ENCODE results near the gene BANK1.

BANK1 gene

DNA sequence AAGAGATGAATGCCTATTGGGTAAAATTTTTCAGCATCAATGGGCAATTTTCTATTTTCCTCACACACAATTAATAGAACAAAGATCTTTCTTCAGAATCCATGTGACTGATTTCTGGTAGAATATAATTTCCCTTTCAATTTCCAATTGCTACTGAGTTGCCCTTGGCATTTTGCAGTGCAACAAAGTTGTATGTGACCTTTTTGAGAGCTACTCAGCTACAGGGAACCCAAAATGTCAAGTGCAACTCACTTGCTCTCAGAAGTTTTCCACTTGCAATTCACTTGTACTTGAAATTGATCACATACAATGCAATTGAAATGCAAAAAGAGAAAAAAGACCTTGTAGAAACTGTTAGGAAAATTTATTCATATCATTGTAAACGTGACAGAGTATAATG, 245.5 kb downstream of the BANK1 start:
- DNase-seq (ENCODE audit: low read depth) = no peak

DNA sequence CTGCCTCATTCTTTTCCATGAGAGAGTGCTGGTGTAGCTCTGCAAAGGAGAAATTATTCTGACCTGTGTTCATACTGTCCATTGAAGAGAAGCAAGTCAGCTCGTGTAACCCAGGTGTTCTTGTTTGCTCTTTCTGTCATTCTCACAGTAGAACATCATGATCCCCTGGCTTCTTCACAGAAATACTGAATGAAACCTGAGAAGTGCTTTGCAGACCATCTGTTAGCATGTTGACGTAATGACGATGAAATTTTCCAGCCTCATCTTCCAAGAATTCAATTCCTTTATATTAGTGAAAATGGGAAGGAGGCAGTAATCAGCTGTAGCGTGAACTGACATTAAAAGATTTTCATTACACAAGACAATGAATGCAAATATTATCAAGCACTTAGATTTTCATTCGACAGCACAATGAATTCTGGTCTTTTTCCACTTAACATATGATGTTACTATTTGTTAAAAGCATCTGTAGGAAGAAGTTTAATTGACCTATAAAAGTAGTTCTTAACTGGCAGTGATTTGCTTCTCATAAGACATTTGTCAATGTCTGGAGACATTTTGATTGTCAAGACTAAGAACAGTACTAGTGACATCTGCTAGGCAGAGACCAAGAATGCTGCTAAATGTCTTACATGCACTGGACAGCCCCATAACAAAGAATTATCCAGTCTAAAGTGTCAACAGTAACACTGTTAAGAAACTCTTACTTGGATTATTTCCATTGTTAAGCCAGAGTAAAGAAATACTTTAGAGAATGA, 246.3 kb downstream of the BANK1 start:
- DNase-seq (ENCODE audit: low read depth) = no peak

DNA sequence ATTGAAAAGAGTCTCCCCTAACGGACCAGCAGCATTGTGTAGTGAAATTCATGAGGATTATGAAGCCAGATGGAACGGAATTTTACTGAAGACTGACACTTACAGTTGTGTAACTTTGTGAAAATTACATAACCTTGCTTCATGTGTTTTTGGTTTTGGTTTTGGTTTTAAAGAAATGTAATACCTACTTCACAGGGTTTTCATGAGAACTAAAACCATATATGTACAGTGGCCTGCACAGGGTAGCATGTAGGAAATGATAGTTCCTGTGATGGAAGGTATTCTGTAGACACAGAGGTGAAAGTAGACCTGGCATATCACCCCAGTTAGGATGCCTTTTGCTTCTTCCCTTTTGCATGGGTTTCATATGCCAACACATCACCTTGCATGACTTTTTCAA, 247.0 kb downstream of the BANK1 start:
- no peak for DNase-seq (ENCODE audit: low read depth)

DNA sequence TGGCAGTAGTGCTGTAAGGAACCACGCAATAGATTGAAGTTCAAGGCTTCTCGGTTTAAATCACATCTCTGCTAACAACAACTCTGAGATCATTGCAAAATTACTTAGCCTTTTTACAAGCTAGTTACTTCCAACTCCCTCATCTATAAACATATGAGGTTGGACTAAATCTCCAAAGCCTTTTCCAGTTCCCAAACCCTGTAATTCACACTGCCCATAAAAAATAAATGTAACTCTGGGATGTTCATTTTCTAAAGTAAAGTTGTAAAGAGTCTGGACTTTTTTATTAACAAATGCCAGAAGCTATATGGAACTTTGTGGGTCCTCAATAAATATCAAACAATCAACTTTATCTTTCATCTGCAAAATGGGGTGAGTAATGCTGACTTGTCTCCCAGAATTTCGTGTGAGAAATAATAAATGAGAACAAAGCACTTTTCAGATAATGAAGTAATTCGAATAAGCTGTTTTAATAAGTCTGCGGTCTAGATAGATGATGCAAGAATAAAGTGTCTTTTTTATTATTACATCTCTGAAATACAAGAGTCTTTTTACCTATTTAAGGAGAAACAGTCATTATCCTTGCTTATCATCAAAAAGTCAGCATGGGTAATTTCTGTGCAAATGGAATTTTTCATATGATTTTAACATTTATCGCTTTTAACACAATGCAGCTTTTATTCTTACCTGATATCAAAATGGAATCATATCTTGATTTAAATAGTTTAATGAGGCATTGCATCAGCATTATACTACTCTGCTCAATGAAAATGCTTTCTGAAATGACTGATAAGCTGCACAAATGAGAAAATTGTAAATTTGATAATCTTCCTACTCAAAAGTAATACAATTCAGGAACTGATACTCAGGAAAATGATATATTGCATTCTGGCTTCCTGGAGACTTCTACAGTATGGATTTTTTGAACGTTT, 252.6 kb downstream of the BANK1 start:
- no peak for DNase-seq (ENCODE audit: low read depth)

DNA sequence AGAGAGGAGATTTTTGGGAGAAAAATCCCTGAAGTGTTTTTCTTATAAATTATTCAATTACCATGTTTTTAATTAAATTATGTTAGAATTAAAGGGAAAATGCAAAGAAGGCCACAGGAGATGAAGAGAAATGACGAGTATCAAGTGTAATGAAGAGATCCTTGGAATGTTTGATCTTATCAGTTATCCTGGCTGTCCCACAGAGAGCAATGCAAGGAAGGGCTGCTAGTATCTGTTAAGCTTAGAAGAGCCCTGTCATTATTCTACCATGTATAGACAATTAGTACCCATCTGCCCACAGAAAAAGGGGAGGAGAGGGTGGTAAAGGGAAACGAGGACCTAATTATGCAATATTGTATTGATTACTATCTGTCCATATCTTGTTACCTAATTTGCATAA, 257.1 kb downstream of the BANK1 start:
- DNase-seq (ENCODE audit: low read depth) = no peak

DNA sequence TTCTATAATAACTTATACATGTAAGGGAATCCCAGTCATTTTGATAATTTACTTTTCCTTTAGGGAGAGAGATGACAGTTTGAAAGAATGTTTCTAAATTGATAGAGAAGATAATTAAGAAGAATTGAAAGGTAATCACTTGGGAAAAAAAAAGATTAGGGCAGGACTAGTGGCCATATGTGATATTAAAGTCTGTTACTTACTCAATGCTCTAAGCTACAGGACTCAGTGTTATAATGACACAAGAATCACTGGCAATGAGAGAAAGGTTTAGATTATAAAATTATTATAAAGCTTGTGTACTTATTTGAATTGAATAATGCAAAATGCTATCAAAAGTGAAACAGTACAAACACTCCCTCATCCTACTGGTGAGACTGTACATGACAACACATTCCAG, 265.3 kb downstream of the BANK1 start:
- DNase-seq (ENCODE audit: low read depth) = no peak

DNA sequence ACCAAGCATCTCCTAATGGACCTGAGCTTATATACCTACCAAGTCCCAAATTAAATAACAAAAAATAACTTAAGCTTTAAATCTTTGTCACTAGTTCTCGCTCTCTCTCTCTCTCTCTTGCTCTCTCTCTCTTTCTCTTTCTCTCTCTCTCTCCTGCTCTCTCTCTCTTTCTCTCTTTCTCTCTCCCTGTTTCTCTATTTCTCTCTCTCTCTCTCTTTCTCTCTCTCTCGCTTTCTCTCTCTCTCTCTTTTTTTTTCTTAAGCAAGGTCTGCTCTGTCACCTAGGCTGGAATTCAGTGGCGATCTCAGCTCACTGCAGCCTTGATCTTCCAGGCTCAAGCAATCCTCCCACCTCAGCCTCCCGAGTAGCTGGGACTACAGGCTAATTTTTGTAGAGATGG, 266.6 kb downstream of the BANK1 start:
- DNase-seq (ENCODE audit: low read depth) = no peak

DNA sequence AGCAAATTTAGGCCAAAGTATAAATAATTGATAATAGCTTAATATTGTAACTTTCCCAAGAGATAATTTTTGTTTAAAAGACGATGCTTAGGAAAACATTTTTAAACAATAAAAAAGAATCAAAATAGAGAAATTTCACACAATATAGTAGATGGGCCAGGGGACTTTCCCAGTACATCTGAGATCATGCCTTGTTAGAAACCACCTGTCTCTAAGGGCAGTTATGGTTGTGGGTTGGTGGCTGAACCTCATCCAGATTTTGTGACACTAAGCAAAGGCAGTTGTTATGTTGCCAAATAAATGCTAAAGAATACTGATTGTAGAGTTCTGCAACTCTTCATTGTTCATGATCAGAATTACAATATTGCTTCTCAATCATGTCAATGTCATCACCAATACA, 270.6 kb downstream of the BANK1 start:
- DNase-seq (ENCODE audit: low read depth) = no peak

DNA sequence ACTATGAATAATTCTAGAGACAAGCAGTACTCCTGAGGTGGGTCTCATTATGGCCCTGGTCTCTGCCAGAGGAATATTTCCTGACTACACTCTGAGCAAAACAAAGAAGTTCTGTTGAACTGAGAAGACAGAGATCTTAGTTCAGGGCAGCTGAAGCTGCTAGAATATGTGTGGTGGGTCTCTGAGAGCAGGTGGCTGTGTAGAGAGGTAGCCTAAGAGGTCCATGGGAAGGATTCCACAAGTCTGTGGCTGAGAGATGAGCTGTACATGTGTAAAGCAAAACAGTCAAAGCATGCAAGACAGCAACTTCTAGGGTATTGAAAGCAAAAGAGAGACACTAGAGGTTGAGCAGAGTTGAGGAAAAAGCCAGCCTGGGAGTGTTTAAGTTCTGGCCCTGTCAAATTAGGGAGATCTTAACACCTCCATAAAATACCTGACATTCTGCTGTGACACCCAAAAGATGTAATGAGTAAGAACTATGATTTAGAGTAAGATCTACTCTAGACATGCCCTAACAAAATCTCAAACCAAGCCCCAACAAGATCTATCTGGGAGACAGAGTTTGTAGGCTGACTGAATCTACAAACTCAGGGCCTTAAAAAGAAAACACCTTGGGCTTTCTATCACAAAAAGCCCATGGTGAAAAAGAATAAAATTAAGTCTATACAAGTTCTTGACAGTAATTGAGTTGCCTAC, 274.4 kb downstream of the BANK1 start:
- no peak for DNase-seq (ENCODE audit: low read depth)

DNA sequence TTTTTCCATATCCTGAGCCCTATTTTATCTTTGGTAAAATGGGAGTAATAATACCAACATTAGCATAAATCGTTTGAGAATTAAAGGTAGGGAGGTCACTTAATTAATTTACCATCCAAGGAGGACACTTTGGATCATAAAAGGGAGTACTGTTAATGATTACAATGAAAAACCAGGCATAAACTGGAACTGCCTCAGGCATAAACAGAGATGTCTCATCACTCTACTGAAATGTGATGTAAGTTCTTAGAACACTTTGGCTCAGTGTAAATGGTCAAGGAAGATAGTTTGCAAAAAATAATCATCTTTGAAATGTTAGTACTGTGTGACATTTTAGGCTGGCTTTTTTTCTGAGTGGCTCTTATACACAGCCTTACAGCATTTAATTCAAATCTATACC, 286.1 kb downstream of the BANK1 start:
- no peak for DNase-seq (ENCODE audit: low read depth)

DNA sequence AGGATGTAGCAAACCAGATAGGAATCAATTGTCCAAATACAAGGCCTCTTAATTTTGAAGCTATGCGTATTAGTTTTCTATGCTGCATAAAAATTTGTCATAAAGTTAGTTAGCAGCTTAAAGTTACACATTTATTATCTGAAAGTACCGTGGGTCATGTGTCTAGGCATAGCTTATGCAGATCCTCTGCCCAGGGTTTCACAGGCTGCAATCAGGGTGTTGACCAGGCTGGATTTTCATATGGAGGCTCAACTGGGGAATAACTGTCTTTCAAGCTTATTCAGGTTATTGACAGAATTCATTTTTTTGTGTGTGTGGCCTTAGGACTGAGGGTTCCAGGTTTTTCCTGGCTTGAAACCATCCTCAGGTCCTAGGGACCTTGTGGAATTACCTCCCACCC, 289.7 kb downstream of the BANK1 start:
- DNase-seq (ENCODE audit: low read depth) = no peak

DNA sequence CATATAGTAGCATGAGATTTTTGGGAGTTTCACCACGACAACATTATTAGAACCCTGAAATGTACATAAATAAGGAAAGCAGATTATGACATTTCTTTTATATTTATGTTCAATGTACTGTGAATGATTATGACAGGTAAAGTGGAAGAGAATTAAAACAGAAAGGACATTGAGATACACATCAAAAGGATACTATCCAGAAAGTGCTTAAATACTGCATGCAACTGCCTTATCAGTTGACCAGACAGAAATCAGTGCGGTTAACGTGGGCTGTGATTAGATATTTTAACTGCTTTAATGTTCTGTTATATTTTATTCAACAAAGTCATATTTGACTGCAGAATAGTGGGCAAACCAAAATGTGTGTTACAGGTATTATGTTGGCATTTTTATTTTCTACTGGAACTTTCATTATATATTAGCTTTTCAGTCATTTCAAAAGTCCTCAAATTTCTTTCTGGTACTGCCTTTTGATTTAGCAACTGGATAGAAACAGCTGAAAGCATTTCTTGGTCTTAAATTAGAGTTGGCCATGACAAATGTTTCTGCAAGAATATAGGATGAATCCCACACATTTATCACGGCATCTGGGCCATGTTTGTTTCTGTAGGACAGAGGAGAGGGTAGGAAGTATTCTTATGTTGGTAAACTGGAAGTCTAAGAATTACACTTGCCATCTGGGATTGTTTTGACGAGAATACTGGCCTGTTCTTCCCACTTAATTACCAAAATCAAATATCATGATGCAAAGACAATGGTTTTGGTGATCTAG, 299.5 kb downstream of the BANK1 start:
- DNase-seq (ENCODE audit: low read depth) = no peak

DNA sequence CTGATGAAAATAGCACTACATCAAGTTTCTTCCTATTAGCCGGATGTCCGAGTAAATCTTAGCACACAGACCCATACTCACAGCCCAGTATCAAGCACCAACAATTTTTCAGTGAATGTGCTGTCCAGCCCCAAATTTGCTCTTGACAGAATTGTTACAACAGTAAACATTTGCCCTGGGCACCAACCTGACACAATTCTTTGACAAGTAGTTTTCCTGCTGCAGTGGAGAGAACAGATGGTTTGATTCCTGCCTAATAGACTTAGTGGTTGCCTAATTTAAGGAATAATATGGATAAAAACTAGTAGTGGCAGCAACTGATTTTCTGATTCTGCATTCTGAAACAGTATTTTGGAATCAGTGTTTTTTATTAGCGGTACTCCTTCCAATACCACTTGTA, 301.1 kb downstream of the BANK1 start:
- DNase-seq (ENCODE audit: low read depth) = no peak

DNA sequence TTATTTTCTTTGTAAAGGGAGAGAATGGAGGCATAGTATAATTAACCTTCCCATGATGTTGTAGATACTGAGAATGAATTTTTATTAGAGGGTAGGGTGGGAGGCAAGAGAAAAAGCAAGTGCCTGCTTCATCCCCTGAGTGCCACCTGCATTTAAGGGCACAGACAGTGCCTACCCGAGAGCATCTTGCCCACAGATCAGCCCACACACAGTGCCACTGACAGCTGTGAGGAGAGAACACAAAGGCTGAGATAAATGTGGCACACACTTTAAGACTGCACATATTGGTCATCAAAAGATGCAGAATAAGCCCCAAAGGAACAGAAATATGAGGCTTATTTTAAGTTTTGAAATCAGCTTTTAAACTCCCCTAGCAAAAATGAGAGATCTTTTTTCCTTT, 304.0 kb downstream of the BANK1 start:
- DNase-seq (ENCODE audit: low read depth) = no peak

DNA sequence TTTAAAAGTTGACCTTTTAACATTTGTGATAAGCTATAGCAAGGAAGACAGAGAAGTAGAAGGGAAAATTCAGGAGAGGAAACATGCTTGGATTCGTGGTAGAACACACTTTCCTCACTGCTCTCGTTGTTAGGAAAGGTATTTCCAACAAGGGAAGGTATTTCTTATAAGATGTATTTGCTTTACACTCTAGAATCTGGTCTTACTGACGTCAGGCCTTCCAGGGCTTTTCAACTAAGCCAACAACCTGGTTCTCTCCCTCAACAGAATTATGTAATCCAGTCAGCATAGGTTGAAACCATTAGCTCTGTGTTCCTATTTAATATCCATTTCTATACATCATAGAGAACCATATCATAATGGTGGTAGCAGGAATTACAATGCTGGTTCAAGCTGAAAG, 312.8 kb downstream of the BANK1 start:
- DNase-seq (ENCODE audit: low read depth) = no peak

DNA sequence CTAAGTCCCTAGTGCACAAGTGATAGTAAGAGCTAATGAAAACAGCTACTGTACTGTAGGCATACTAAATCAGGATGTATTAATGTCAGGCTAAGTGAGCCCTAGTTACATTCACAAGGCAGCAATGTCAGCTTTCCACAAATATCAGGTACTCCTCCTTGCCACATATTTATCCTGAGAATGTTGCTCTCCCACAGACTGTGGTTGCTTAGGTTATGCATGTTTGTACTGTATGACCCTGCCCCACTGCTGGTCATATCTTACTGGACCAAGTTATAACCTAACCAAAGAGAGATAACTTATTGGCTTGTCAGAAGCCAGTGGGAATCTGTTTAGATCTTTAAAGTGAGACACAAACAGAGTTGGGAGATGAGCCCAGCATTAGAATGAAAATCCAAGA, 313.7 kb downstream of the BANK1 start:
- no peak for DNase-seq (ENCODE audit: low read depth)

DNA sequence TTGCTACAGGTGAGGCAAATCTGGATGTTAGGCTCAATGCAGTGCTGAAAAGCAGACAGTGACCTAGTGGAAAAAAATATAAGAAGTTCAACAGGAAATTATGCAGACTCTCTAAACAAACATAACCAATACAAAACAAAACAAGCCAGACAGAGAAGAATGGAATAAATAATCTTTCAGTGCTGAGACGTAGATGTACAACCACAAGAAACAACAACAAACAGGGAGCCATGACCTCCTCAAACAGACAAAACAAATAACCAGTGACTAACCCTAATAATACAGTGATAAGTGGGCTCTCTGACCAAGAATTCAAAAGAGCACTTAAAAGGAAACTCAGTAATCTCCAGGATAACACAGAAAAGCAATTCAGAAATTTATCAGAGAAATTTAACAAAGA, 315.5 kb downstream of the BANK1 start:
- DNase-seq (ENCODE audit: low read depth) = no peak

DNA sequence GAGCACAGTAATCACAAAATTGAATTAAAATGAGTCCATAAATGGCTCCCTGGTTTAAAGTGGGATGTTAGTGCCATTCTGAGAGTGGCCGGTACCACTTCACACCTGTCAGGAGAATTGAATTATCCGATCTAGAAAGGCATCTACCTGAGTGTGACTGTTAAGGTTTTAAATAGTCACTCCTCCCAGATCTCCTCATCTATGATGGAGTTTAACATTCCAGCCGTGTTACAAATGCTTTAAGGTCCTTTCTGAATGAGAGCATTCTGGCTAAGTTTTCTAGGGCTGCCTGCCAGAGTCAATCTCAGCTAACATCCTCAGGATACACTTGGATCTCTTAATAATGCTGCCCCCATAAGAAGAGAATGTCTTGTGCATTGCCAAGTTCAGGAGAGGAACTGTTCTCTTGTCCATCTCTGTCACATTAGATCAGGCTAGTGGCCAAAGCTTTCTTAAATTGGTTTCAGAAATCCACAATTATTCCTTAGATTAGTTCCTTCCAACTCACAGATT, 323.6 kb downstream of the BANK1 start:
- no peak for DNase-seq (ENCODE audit: low read depth)

DNA sequence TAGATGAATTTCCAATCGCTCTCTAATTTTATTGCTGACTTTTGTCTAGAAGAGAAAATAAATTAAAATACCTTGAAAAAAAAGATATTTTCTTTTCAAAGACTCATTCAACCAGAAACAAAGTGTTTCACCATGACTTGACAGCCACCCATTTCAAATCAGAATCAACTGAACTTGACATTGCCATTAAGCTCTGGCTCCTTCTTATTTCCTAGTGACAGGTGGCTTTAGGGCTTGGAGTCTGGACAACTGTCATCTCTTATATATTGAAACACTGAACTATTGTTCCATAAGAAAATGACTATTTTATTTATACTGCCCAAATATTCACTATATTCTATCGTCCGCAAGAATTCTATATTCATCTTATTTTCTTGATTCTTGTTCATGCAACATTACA, 325.6 kb downstream of the BANK1 start:
- DNase-seq (ENCODE audit: low read depth) = no peak

DNA sequence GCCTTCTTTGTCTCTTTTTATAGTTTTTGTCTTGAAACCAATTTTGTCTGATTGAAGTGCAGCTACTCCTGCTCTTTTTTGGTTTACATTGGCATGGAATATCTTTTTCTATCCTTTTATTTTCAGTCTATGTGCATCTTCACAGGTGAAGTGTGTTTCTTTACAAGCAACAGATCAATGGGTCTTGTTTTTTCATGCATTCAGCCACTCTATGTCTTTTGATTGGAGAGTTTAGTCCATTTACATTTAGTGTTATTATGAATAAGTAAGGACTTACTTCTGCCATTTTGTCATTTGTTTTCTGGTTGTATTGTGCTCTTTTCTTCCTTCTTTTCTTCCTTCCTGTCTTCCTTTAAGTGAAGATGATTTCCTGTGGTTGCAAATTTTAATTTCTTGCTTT, 330.3 kb downstream of the BANK1 start:
- DNase-seq (ENCODE audit: low read depth) = no peak

Data from activated gamma-delta T cell treated with anti-CD3 and anti-CD28 coated beads, Interleukin-2, amount 50 U/mL, for 16 hours (primary cell).